Measurements from ENCODE around the gene KRTAP16-1. TPM values are rescaled to one million over a fixed set of nuclear protein-coding genes. Genes with fewer than 3 reads are reported as not detected.
A peak's percentile ranks its signal among the peaks of the same experiment; 100 is the strongest.

The KRTAP16-1 gene
- total RNA-seq, 1 experiment from 2014 or later: not detected

DNA sequence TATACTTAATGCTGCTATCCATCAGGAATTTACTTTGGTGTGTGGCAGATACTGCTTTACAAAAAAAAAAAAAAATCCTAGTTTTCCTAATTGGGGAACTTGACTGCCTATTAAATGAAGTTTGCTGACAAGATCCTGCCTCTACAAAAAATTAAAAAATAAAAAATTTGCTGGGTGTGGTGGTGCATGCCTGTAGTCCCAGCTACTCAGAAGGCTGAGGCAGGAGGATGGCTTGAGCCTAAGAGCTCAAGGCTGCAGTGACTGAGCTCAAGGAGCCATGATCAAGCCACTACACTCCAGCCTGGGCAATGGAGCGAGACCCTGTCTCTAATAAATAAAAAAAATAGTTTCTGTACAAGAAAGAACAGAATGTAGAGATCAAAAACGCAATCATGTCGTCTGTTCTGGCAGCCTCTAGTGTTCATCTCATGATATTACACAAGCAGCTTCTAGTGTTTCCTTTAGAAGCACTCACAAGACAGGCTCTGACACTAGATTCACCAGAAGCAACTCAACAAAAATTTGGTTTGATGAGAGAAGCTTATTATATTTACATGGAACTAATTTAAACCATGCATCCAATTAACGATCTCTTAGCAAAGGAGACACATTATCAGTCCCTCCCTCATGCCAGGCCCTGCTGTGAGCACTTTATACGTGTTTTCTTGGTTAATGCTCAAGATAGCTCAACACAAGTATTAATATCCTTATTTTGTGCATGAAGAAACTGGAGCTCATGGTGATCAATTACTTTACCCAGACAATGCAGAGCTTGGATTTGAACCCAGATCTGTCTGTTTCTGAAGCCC, 13.2 kb upstream of the KRTAP16-1 start:
- H3K4me1 ChIP-seq (ENCODE audit: insufficient read depth, low read length): no peaks in the 10 kb centered on the region
- no peak overlapping the region for H3K27ac ChIP-seq (ENCODE audit: low read length)
- H3K4me3 ChIP-seq (ENCODE audit: low read length): no peak overlapping the region
- H3K4me2 ChIP-seq (ENCODE audit: low read length): no peak overlapping the region
- no peaks in the 10 kb centered on the region for H3F3A ChIP-seq (ENCODE audit: low read length, unreplicated experiment)
- ATAC-seq: peak; percentile 68; the same call in 1 of the 2 replicates
- no peak overlapping the region for H3K9ac ChIP-seq (ENCODE audit: low read length)
- H3K27me3 ChIP-seq (ENCODE audit: low read length): no peaks in the 10 kb centered on the region
- ChIA-PET CTCF (interaction anchor here (0.6 to 1.3 kb wide), 8 partner anchors 110 to 660 kb away, joined by 3 to 6 read pairs (median 4); no protein-coding TSS in a partner anchor), POLR2A (ENCODE audit: unreplicated experiment) (no interaction called here)
- H4K20me1 ChIP-seq (ENCODE audit: low read length): no peaks in the 10 kb centered on the region
- intact Hi-C loops (cut with micrococcal nuclease): loop anchor here (1.0 to 10.0 kb wide), 7 partner anchors 173 to 517 kb away; no protein-coding TSS in a partner anchor
- DNase-seq: peak; percentile 65
- no peak for TF ChIP-seq EZH2 (IDR thresholded peaks at IDR 0.05; ENCODE audit: low read length, unreplicated experiment)
- TF ChIP-seq, protein P1, sequence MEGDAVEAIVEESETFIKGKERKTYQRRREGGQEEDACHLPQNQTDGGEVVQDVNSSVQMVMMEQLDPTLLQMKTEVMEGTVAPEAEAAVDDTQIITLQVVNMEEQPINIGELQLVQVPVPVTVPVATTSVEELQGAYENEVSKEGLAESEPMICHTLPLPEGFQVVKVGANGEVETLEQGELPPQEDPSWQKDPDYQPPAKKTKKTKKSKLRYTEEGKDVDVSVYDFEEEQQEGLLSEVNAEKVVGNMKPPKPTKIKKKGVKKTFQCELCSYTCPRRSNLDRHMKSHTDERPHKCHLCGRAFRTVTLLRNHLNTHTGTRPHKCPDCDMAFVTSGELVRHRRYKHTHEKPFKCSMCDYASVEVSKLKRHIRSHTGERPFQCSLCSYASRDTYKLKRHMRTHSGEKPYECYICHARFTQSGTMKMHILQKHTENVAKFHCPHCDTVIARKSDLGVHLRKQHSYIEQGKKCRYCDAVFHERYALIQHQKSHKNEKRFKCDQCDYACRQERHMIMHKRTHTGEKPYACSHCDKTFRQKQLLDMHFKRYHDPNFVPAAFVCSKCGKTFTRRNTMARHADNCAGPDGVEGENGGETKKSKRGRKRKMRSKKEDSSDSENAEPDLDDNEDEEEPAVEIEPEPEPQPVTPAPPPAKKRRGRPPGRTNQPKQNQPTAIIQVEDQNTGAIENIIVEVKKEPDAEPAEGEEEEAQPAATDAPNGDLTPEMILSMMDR (conservative IDR thresholded peaks at IDR 0.05; ENCODE audit: low read depth, low read length): peak; percentile 69
- no peak for TF ChIP-seq EZH2phosphoT487 (IDR thresholded peaks at IDR 0.05; ENCODE audit: borderline replicate concordance, low read length)
- no TSS peak for BruUV-seq (replicated peaks)
- H3K79me2 ChIP-seq (ENCODE audit: low read length): no peaks in the 10 kb centered on the region
- H3K9me2 ChIP-seq (replicated peaks; ENCODE audit: low read length): no peaks in the 10 kb centered on the region
- H2AFZ ChIP-seq (ENCODE audit: low read length): peak overlapping the region; percentile 51; the same call in 1 of the 2 replicates
- H3K9me3 ChIP-seq (ENCODE audit: low read length): 0 out of 2 replicates have a peak, but pooled peaks cover 4% of the 10 kb centered on the region
- no peaks in the 10 kb centered on the region; the same call in 1 of the 2 replicates for H3K36me3 ChIP-seq (ENCODE audit: low read depth, low read length)

DNA sequence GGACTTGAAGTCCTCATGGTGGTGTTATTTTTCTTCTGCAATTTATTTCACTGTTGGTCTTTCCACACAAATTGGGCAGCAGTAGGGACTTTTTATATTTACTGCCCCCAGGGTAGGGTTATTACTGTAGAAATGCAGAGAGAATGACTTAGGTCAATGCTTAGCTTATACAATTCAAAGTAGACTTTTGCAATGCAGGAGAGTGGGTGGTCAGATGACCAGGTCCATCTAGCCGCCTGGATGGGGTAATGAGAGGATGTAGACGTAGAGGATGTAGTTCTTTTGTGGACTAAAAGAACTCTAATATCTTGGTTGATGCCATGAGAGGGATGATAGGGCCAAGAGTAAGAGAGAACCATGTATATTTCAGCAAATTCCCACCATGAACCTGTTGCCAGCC, 9.1 kb upstream of the KRTAP16-1 start:
- H3K27me3 ChIP-seq (ENCODE audit: low read length): no peaks in the 10 kb centered on the region
- no peak for DNase-seq

More for the DNA sequence above, 9.1 kb upstream of the KRTAP16-1 start:
- Histone ChIP-seq H3K4me3 (ENCODE audit: low read length) (no peak overlapping the region), H3K9me2 (replicated peaks; ENCODE audit: low read length) (no peaks in the 10 kb centered on the region), H3K4me1 (ENCODE audit: insufficient read depth, low read length) (no peaks in the 10 kb centered on the region), H3K4me2 (ENCODE audit: low read length) (no peak overlapping the region), H3K9me3 (ENCODE audit: low read length) (0 out of 2 replicates have a peak, but pooled peaks cover 4% of the 10 kb centered on the region), H3K27ac (ENCODE audit: low read length) (no peak overlapping the region), H3K36me3 (ENCODE audit: low read depth, low read length) (no peaks in the 10 kb centered on the region; the same call in 1 of the 2 replicates), H3K9ac (ENCODE audit: low read length) (no peak overlapping the region), H3K79me2 (ENCODE audit: low read length) (no peaks in the 10 kb centered on the region), H2AFZ (ENCODE audit: low read length) (no peak overlapping the region), H4K20me1 (ENCODE audit: low read length) (no peaks in the 10 kb centered on the region), H3F3A (ENCODE audit: low read length, unreplicated experiment) (no peaks in the 10 kb centered on the region)
- ChIA-PET POLR2A (ENCODE audit: unreplicated experiment) (no interaction called here), CTCF (no interaction called here)
- intact Hi-C loops (cut with micrococcal nuclease): no loop called here
- no TSS peak for BruUV-seq (replicated peaks)
- TF ChIP-seq, protein P1 (conservative IDR thresholded peaks at IDR 0.05; ENCODE audit: low read depth, low read length): no peak
- TF ChIP-seq EZH2 (IDR thresholded peaks at IDR 0.05; ENCODE audit: low read length, unreplicated experiment) (no peak), EZH2phosphoT487 (IDR thresholded peaks at IDR 0.05; ENCODE audit: borderline replicate concordance, low read length) (no peak)
- no peak for ATAC-seq
